HT-29 (cell line): Measurements from ENCODE around the gene FAM107A. TPM values are rescaled to one million over a fixed set of nuclear protein-coding genes. Genes with fewer than 3 reads are reported as not detected.

Experiments used
- DNase-seq: peaks from one replicate; pipeline ENCODE4 v3.0.0-alpha.2; 2015; ENCODE audit warnings: low spot score
- total RNA-seq: library from RNA; depleted of rRNA; stranded (reverse); fragments of >200 nt; shearing (Covaris generic); gene quantifications from 2 replicates; pipeline ENCODE4 v1.2.3, GENCODE V29; 2014; rRNA removed

Gene FAM107A
- total RNA-seq, 1 experiment from 2014 or later: 0.10 TPM

DNA sequence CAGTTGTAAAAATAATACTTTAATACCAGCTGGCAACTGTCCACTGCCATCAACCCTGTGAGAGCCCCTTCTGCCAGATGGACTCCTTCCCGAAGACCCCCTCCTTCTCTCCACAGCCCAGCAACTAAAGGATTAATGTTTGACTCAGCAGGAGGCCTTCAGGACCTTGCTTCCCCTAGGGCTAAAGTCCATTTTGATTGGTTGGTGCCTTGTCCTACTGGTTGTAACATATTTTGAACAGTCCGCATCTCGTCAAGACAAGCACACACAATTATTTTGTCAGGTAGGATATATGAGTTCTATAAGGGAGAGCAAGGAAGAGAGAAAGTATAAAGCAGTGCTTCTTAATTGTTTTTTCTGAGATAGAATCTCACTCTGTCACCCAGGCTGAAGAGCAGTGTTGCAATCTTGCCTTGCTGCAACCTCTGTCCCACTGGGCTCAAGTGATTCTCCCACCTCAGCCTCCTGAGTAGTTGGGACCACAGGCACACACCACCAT is 58.9 kb downstream of the FAM107A start:
- no peak for DNase-seq

DNA sequence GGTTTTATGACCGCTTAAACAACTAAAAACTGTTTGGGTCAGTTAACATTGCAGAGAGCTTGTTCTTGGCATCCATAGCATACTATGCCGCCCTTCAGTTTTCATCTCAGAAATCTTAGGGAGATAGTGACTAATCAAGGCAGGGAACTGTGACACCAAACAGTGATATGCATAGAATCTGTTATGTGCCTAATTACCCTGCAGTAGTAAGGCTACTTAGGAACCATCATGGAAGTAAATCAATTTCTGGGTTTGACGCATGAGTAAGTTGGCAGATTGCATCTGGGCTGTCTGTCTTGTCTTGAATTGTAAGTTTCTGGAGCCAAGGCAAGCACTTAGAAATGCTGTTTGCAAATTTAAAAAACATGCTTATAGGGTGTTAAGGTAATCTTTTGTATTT is 62.8 kb downstream of the FAM107A start:
- no peak for DNase-seq

Other genes starting within 250 kb of the FAM107A start
- gene PXK, start 244.5 kb downstream of the FAM107A start, total RNA-seq: 0.23 and 0.89 TPM in 2 replicates
- gene PDHB, start 143.6 kb downstream of the FAM107A start, total RNA-seq: 34.2 and 47.8 TPM in 2 replicates
- gene KCTD6, start 85.3 kb downstream of the FAM107A start, total RNA-seq: 1.2 and 1.3 TPM in 2 replicates
- gene ACOX2, start 40.2 kb downstream of the FAM107A start, total RNA-seq: not detected in 2 replicates
- gene FAM3D, start 89.4 kb upstream of the FAM107A start, total RNA-seq: 50.2 and 58.0 TPM in 2 replicates